H1 (cell line): ENCODE data around the gene ST8SIA4. TPM values are rescaled to one million over a fixed set of nuclear protein-coding genes. Genes with fewer than 3 reads are reported as not detected.

Source experiments
- CTCF ChIA-PET: fragments of 300-600 bp; sonication (Branson Sonifier 250); formaldehyde crosslinking; loops from one replicate; lab custom pipeline; 2021; ENCODE audit not compliant: partially characterized antibody; lab: Charles Lee
- POLR2A ChIA-PET: fragments of 300-600 bp; sonication (Branson Sonifier 250); formaldehyde crosslinking; loops from one replicate; lab custom pipeline; 2021; ENCODE audit warnings: inconsistent platforms; ENCODE audit not compliant: partially characterized antibody; lab: Charles Lee
- DNase-seq, 2 experiments: peaks; one replicate each; pipeline versions ENCODE4 v3.0.0 to v3.0.0-alpha.2; 2010 to 2022; ENCODE audit warnings: low spot score in 2 of 2, low read depth in 1 of 2, mixed read lengths in 1 of 2
- FAIRE-seq: peaks from 2 replicates; lab custom pipeline; 2011; peaks lifted over from hg19 to GRCh38; lab: Jason Lieb, UNC
- H2AFZ ChIP-seq: 2 replicates; pipeline ENCODE4 v1.8.1; 2012; ENCODE audit warnings: low read length, inconsistent platforms
- H2AK5ac ChIP-seq: 2 replicates; pipeline ENCODE4 v1.6.1; 2013; ENCODE audit warnings: low read depth, low read length
- H2BK120ac ChIP-seq: replicated peaks from 2 replicates; pipeline ENCODE3; 2013; ENCODE audit warnings: low read depth, low read length, inconsistent platforms
- H2BK12ac ChIP-seq: 2 replicates; pipeline ENCODE4 v1.6.1; 2013; ENCODE audit warnings: low read depth, low read length
- H2BK15ac ChIP-seq: 2 replicates; pipeline ENCODE4 v1.6.1; 2013; ENCODE audit warnings: low read length
- H2BK20ac ChIP-seq: 2 replicates; pipeline ENCODE4 v1.6.1; 2013; ENCODE audit warnings: low read length
- H2BK5ac ChIP-seq: 2 replicates; pipeline ENCODE4 v1.6.1; 2013; ENCODE audit warnings: low read depth, low read length
- H3K14ac ChIP-seq: 2 replicates; pipeline ENCODE4 v1.6.1; 2013; ENCODE audit warnings: inconsistent platforms; ENCODE audit not compliant: insufficient read length
- H3K18ac ChIP-seq: 2 replicates; pipeline ENCODE4 v1.6.1; 2013; ENCODE audit warnings: low read length; ENCODE audit errors: extremely low read depth
- H3K23ac ChIP-seq: 2 replicates; pipeline ENCODE4 v1.6.1; 2013; ENCODE audit warnings: inconsistent platforms; ENCODE audit not compliant: insufficient read length
- H3K23me2 ChIP-seq: 2 replicates; pipeline ENCODE4 v1.6.1; 2013; ENCODE audit warnings: low read depth, low read length
- H3K27ac ChIP-seq: 2 replicates; pipeline ENCODE4 v1.6.1; 2011; ENCODE audit warnings: low read depth, low read length, inconsistent platforms
- H3K27me3 ChIP-seq, 4 experiments: replicated peaks in 1 of 4; 1 replicate in 1 of 4; 2 replicates in 3 of 4; pipeline versions ENCODE4 v1.6.1 to v1.8.1; 2011 to 2013; ENCODE audit warnings: low read length in 3 of 4, mild to moderate bottlenecking in 3 of 4, inconsistent platforms in 2 of 4, mixed read lengths in 2 of 4, moderate library complexity in 1 of 4; ENCODE audit not compliant: control insufficient read depth in 3 of 4, insufficient read depth in 3 of 4; ENCODE audit errors: extremely low read depth in 1 of 4
- H3K36me3 ChIP-seq, 4 experiments: 2 replicates each; pipeline versions ENCODE4 v1.6.1 to v1.8.1; 2011 to 2013; ENCODE audit warnings: mild to moderate bottlenecking in 4 of 4, low read length in 3 of 4, moderate library complexity in 2 of 4, control low read depth in 1 of 4, inconsistent platforms in 1 of 4; ENCODE audit not compliant: insufficient read depth in 4 of 4, control insufficient read depth in 2 of 4
- H3K4ac ChIP-seq: replicated peaks from 2 replicates; pipeline ENCODE3; 2013; ENCODE audit warnings: low read length, low read depth, mixed read lengths, inconsistent platforms; ENCODE audit not compliant: insufficient read length
- H3K4me1 ChIP-seq, 4 experiments: replicated peaks in 1 of 4; 1 replicate in 1 of 4; 2 replicates in 3 of 4; pipeline versions ENCODE4 v1.6.1 to v1.8.1; 2011 to 2013; ENCODE audit warnings: low read length in 3 of 4, inconsistent platforms in 2 of 4, mixed read lengths in 1 of 4; ENCODE audit not compliant: insufficient read depth in 4 of 4, control insufficient read depth in 3 of 4
- H3K4me2 ChIP-seq, 2 experiments: 2 replicates each; pipeline versions ENCODE4 v1.6.1 to v1.8.1; 2011 to 2013; ENCODE audit warnings: low read depth in 2 of 2, low read length in 2 of 2, control low read depth in 1 of 2, inconsistent platforms in 1 of 2, mild to moderate bottlenecking in 1 of 2; ENCODE audit not compliant: insufficient read depth in 1 of 2
- H3K4me3 ChIP-seq, 4 experiments: fragments of 200-600, 300-600 bp in 1 of 4; sonication (generic), shearing (Covaris generic), sonication (Bioruptor Twin) in 1 of 4; 2 replicates each; pipeline versions ENCODE4 v1.5.1 to v1.8.1; 2011 to 2016; ENCODE audit warnings: low read length in 4 of 4, low read depth in 3 of 4, control low read depth in 2 of 4, inconsistent platforms in 2 of 4, mild to moderate bottlenecking in 2 of 4, mixed read lengths in 1 of 4, moderate library complexity in 1 of 4; ENCODE audit not compliant: insufficient read depth in 2 of 4; ENCODE audit errors: extremely low read depth in 1 of 4
- H3K56ac ChIP-seq: replicated peaks from 2 replicates; pipeline ENCODE3; 2013; ENCODE audit warnings: low read depth, mild to moderate bottlenecking, mixed read lengths, low read length, inconsistent platforms; ENCODE audit not compliant: insufficient read length
- H3K79me1 ChIP-seq: 2 replicates; pipeline ENCODE4 v1.6.1; 2013; ENCODE audit warnings: low read depth, low read length, control low read depth
- H3K79me2 ChIP-seq, 2 experiments: 2 replicates each; pipeline versions ENCODE4 v1.6.1 to v1.8.1; 2012 to 2013; ENCODE audit warnings: low read length in 2 of 2, mild to moderate bottlenecking in 2 of 2, inconsistent platforms in 1 of 2; ENCODE audit not compliant: insufficient read depth in 2 of 2, control insufficient read depth in 1 of 2
- H3K9ac ChIP-seq, 4 experiments: replicated peaks in 1 of 4; 1 replicate in 1 of 4; 2 replicates in 3 of 4; pipeline versions ENCODE4 v1.6.1 to v1.8.1; 2011 to 2013; ENCODE audit warnings: low read depth in 3 of 4, low read length in 3 of 4, control low read depth in 2 of 4, mild to moderate bottlenecking in 2 of 4, moderate library complexity in 2 of 4, inconsistent platforms in 1 of 4; ENCODE audit errors: extremely low read depth in 1 of 4
- H3K9me3 ChIP-seq, 2 experiments: 2 replicates each; pipeline versions ENCODE4 v1.6.1 to v1.8.1; 2012 to 2013; ENCODE audit warnings: mild to moderate bottlenecking in 2 of 2, moderate library complexity in 2 of 2, control low read depth in 1 of 2, inconsistent platforms in 1 of 2, low read depth in 1 of 2, low read length in 1 of 2, mixed read lengths in 1 of 2; ENCODE audit not compliant: insufficient read depth in 2 of 2
- H4K20me1 ChIP-seq, 2 experiments: replicated peaks in 1 of 2; 2 replicates each; pipeline versions ENCODE3 to v1.8.1; 2011 to 2013; ENCODE audit warnings: inconsistent platforms in 2 of 2, low read length in 2 of 2, mild to moderate bottlenecking in 1 of 2; ENCODE audit not compliant: insufficient read depth in 2 of 2, control insufficient read depth in 1 of 2
- H4K5ac ChIP-seq: 2 replicates; pipeline ENCODE4 v1.6.1; 2013; ENCODE audit warnings: low read length, low read depth, mixed read lengths, inconsistent platforms; ENCODE audit not compliant: insufficient read length
- H4K8ac ChIP-seq: 2 replicates; pipeline ENCODE4 v1.8.0; 2013; ENCODE audit warnings: mild to moderate bottlenecking, moderate library complexity, low read length, inconsistent platforms; ENCODE audit not compliant: insufficient read depth; ENCODE audit errors: extremely low read depth
- H4K91ac ChIP-seq: replicated peaks from 2 replicates; pipeline ENCODE3; 2013; ENCODE audit warnings: low read length, mixed read lengths, inconsistent platforms; ENCODE audit not compliant: insufficient read length
- BACH1 ChIP-seq: IDR thresholded peaks from 2 replicates; pipeline ENCODE4 v1.6.1; 2012; ENCODE audit warnings: low read length, improper control_type of control experiment
- EP300 ChIP-seq, 2 experiments: IDR thresholded peaks; 1 replicate in 1 of 2; 2 replicates in 1 of 2; pipeline ENCODE4 v1.6.1; 2011 to 2012; ENCODE audit warnings: low read depth in 2 of 2, low read length in 2 of 2, mild to moderate bottlenecking in 2 of 2, borderline replicate concordance in 1 of 2, inconsistent platforms in 1 of 2, moderate library complexity in 1 of 2
- GTF2F1 ChIP-seq: IDR thresholded peaks from 2 replicates; pipeline ENCODE4 v1.6.1; 2012; ENCODE audit warnings: low read depth, low read length, improper control_type of control experiment, borderline replicate concordance
- SP2 ChIP-seq: IDR thresholded peaks from 2 replicates; pipeline ENCODE4 v1.6.1; 2012; ENCODE audit warnings: mild to moderate bottlenecking, low read length, inconsistent platforms
- SP4 ChIP-seq: IDR thresholded peaks from 2 replicates; pipeline ENCODE4 v1.6.1; 2012; ENCODE audit warnings: low read length, inconsistent platforms
- TBP ChIP-seq: IDR thresholded peaks from 2 replicates; pipeline ENCODE4 v1.6.1; 2011; ENCODE audit warnings: low read depth, low read length, improper control_type of control experiment
- WGBS, 2 experiments: shearing (Covaris generic) in 1 of 2; methylation state at CpG; one replicate each; pipeline versions ENCODE4 v1.1.6 to v1.1.7; 2013 to 2015; ENCODE audit warnings: low lambda C conversion rate in 2 of 2, mixed read lengths in 2 of 2, inconsistent platforms in 1 of 2, low coverage in 1 of 2, missing lambda C conversion rate in 1 of 2; ENCODE audit not compliant: insufficient replicate concordance in 2 of 2, insufficient coverage in 1 of 2, insufficient read length in 1 of 2; ENCODE audit errors: extremely low coverage in 1 of 2, missing lambda C conversion rate in 1 of 2; 5-methylcytosine and 5-hydroxymethylcytosine counted together
- polyA plus RNA-seq, 7 experiments: library from polyadenylated mRNA; depleted of rRNA in 3 of 7; stranded (reverse) in 5 of 7; unstranded in 2 of 7; fragments of >200 nt in 5 of 7; fragments of 200-250 nt in 2 of 7; gene quantifications; 1 replicate in 5 of 7; 2 replicates in 1 of 7; 4 replicates in 1 of 7; pipeline versions ENCODE4 v1.2.1 to v1.2.3, GENCODE V29; 2011 to 2013; ENCODE audit warnings: missing spikeins in 2 of 7, mixed read lengths in 2 of 7
- total RNA-seq: library from RNA; stranded (reverse); fragmentation: NEBNext Ultra II Directional; extraction: Animal tissue kit (Norgen Biotek cat#: 25700); gene quantifications from 2 replicates; pipeline ENCODE4 v1.2.1, GENCODE V29; 2021

ST8SIA4 gene
- total and polyA plus RNA-seq, 2 of the 8 experiments (the other 6 are each of a cell fraction or from before 2014, with no cell fraction given): 0.08 to 0.50 TPM

GRCh38 chr5:100758780-100759179 lies 144.3 kb downstream of the ST8SIA4 start:
- Histone ChIP-seq H2BK20ac (no peak overlapping the region), H3K4ac (no peak overlapping the region), H3K14ac (no peak overlapping the region), H2AFZ (no peak overlapping the region), H3K9ac (no peak overlapping the region), H3K9me3 (no peaks in the 10 kb centered on the region), H2BK15ac (no peak overlapping the region), H2BK5ac (no peak overlapping the region), H2BK12ac (no peak overlapping the region), H3K23ac (no peak overlapping the region), H3K27me3 (peaks cover 0 to 7% (median 4%) of the 10 kb centered on the region in 4 experiments; a peak in 5 of 7 replicates), H3K23me2 (no peaks in the 10 kb centered on the region), H2BK120ac (no peak overlapping the region), H3K79me1 (no peaks in the 10 kb centered on the region), H3K79me2 (no peaks in the 10 kb centered on the region), H3K18ac (no peak overlapping the region), H4K5ac (no peak overlapping the region), H4K8ac (no peak overlapping the region), H3K4me2 (no peak overlapping the region), H3K27ac (no peak overlapping the region), H2AK5ac (no peak overlapping the region), H3K36me3 (no peaks in the 10 kb centered on the region), H3K4me1 (peaks cover 0 to 5% (median 2%) of the 10 kb centered on the region in 4 experiments; a peak in 2 of 7 replicates), H4K20me1 (no peaks in the 10 kb centered on the region), H4K91ac (no peak overlapping the region), H3K56ac (no peak overlapping the region), H3K4me3 (no peak overlapping the region)
- DNase-seq (no peak), FAIRE-seq (no peak)
- no peak for TF ChIP-seq SP2
- no peak for TF ChIP-seq EP300 (IDR thresholded peaks at IDR 0.05; ENCODE audit: borderline replicate concordance in 1 of 2, low read depth in 2 of 2, low read length in 2 of 2)
- TF ChIP-seq BACH1: no peak
- TF ChIP-seq TBP: no peak
- TF ChIP-seq GTF2F1: no peak
- TF ChIP-seq SP4: no peak
- CTCF ChIA-PET: interaction anchor here (0.6 kb wide), 2 partner anchors 20 to 837 kb away, joined by 3 read pairs; no protein-coding TSS in a partner anchor
- WGBS, 2 experiments: 80% methylated on average over 1 of the region's 1 CpG; no CpG with 5 or more reads in 1 of the 2 experiments
- POLR2A ChIA-PET: no interaction called here
